ENCODE data around the gene CCDC85C. TPM values are rescaled to one million over a fixed set of nuclear protein-coding genes. Genes with fewer than 3 reads are reported as not detected.

CCDC85C gene
- total and polyA plus RNA-seq, 9 donors = 2.1 to 28.4 (median 13.1) TPM

DNA sequence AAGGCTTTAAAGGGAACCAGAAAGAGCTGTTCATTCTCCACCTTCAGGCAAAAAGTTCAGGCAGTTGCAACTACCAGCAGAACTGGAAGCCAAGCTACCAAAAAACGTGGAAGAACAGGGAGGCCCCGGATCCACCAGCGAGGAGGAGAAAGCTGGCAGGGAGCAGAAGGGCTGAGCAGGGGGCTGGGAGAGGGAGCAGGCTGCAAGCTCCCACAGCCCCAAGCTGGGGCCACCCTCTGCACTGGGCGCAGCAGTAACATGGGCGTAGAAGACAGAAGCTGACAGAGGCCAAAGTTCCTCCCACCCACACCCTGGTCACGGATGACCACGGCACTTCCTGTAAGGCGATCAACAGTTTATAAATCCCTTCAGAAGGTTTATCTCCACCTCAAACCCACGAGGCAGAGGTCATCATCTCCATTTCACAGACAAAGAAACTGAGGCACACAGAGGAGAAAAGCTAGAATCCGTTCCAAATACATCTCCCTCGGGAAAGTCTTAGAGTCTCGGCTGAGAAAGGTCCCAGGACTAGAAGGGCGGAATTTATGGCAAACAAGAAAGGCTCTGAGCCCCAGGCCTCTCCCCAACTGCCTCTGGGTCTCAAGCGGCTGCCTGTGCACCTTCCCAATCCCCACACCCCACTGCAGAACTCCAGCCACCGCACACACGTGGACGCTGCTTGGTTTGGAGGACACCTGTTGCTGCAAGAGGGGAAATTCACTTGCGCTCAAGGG, 1.8 kb downstream of the CCDC85C start:
- TF ChIP-seq, protein P1, sequence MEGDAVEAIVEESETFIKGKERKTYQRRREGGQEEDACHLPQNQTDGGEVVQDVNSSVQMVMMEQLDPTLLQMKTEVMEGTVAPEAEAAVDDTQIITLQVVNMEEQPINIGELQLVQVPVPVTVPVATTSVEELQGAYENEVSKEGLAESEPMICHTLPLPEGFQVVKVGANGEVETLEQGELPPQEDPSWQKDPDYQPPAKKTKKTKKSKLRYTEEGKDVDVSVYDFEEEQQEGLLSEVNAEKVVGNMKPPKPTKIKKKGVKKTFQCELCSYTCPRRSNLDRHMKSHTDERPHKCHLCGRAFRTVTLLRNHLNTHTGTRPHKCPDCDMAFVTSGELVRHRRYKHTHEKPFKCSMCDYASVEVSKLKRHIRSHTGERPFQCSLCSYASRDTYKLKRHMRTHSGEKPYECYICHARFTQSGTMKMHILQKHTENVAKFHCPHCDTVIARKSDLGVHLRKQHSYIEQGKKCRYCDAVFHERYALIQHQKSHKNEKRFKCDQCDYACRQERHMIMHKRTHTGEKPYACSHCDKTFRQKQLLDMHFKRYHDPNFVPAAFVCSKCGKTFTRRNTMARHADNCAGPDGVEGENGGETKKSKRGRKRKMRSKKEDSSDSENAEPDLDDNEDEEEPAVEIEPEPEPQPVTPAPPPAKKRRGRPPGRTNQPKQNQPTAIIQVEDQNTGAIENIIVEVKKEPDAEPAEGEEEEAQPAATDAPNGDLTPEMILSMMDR (IDR thresholded peaks at IDR 0.05) = no peak
- no peak for TF ChIP-seq POLR2A (IDR thresholded peaks at IDR 0.05)
- peak overlapping the region; percentile 61 for H3K4me3 ChIP-seq
- peaks cover 31% of the 10 kb centered on the region for H3K4me1 ChIP-seq (ENCODE audit: insufficient read depth)

DNA sequence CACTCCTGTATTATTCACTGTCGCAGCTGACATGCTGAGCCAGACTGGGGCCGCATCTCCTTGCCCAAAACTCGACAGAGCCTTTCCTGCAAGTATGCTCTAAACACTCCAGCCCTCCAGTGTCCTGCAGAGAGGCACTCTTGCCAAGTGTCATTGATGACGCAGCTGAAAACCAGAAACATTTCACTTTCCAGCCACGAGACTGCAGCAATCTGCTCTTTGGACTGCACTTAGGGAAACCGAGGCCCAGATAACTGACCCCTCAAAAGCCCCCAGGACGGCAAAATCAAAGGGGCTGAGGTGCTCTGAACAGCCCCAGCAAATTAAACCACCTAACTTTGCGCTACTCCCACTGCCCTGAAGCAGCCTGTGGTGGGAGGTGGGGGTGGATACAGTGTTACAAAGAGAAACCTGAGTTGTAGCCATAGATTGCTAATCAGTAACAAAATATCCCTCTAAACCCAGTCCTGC, 2.6 kb downstream of the CCDC85C start:
- Histone ChIP-seq H3K4me3 (peak overlapping the region; percentile 61), H3K36me3 (no peaks in the 10 kb centered on the region), H3K9me3 (no peaks in the 10 kb centered on the region), H3K27ac (no peak overlapping the region), H3K27me3 (no peaks in the 10 kb centered on the region), H3K4me1 (ENCODE audit: insufficient read depth) (peaks cover 31% of the 10 kb centered on the region)
- TF ChIP-seq, protein P1 (IDR thresholded peaks at IDR 0.05) = no peak
- TF ChIP-seq EP300 (IDR thresholded peaks at IDR 0.05) (no peak), POLR2A (IDR thresholded peaks at IDR 0.05) (no peak)
- intact Hi-C loops (cut with DNase I) = loop anchor here in 1 of 4 donors (5.0 kb wide), 1 partner anchor 34 kb away; no protein-coding TSS in a partner anchor
- no peak for DNase-seq
- 41 to 62% (median 50%) methylated on average over 8 of the region's 8 CpGs for WGBS, 3 donors

More for the DNA sequence above, 1.8 kb downstream of the CCDC85C start:
- WGBS, 3 donors = 28 to 31% (median 28%) methylated on average over 18 of the region's 18 CpGs
- Histone ChIP-seq H3K27ac (no peak overlapping the region), H3K36me3 (no peaks in the 10 kb centered on the region), H3K27me3 (no peaks in the 10 kb centered on the region), H3K9me3 (no peaks in the 10 kb centered on the region)
- DNase-seq = no peak
- intact Hi-C loops (cut with DNase I) = loop anchor here in 1 of 4 donors (5.0 kb wide), 1 partner anchor 35 kb away; no protein-coding TSS in a partner anchor

DNA sequence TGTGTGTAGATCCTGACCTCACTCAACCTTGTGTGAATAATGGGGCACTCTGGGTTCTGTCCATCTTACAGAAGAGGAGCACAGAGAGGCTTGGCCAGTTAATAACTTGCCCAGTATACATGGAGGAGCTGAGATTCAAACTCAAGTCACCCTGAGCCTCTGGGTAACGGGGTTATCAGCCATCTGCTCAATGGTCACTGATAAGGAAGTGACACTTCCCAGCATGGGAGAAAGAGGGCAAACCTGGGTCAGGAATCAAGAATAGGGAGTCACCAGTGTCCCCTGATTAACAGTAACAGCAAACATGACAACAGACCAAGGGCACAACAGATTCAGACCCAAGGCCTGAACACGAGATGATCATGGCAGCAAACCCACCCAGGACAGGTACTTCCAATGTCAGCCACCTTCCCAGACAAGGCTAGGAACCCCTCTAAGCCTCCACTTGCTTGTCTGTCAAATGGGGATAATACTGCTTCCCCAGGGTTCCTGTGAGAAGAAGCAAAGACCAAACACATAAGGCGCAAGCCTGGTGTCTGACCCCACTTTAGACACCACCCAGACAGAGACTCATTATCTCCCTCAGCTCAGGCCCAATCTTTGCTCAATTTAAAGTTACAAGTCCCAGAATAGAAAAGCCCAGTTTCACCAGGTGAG, 3.6 kb downstream of the CCDC85C start:
- no peak for TF ChIP-seq EP300 (IDR thresholded peaks at IDR 0.05)
- WGBS, 3 donors = 91 to 93% (median 93%) methylated on average over 3 of the region's 3 CpGs
- no peak for DNase-seq
- H3K9me3 ChIP-seq = no peaks in the 10 kb centered on the region
- no peaks in the 10 kb centered on the region for H3K27me3 ChIP-seq
- intact Hi-C loops (cut with DNase I) = loop anchor here in 1 of 4 donors (5.0 kb wide), 1 partner anchor 33 kb away; no protein-coding TSS in a partner anchor
- H3K4me3 ChIP-seq = no peak overlapping the region
- peaks cover 27% of the 10 kb centered on the region for H3K4me1 ChIP-seq (ENCODE audit: insufficient read depth)
- H3K27ac ChIP-seq = no peak overlapping the region
- H3K36me3 ChIP-seq = no peaks in the 10 kb centered on the region

DNA sequence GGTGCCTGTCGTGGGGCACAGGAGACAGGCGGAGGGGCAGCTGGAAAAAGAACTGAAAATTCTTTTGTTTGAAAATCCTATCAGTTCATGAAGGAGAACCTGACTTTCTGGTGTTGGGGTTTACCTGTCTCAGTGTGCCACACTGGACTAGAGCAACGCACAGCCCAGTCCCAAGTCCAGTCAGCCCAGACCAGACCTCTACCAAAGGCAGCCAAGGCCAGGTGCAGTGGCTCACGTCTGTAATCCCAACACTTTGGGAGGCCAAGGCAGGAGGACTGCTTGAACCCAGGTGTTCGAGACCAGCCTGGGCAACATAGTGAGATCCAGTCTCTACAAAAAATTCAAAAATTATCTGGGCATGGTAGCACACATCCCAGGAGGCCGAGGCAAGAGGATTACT, 4.6 kb downstream of the CCDC85C start:
- no peak overlapping the region for H3K4me3 ChIP-seq
- 80 to 91% (median 86%) methylated on average over 6 of the region's 6 CpGs for WGBS, 3 donors
- no peaks in the 10 kb centered on the region for H3K9me3 ChIP-seq
- peaks cover 27% of the 10 kb centered on the region for H3K4me1 ChIP-seq (ENCODE audit: insufficient read depth)
- no peak for DNase-seq
- H3K36me3 ChIP-seq = no peaks in the 10 kb centered on the region
- TF ChIP-seq POLR2A (IDR thresholded peaks at IDR 0.05) (no peak), EP300 (IDR thresholded peaks at IDR 0.05) (no peak)
- TF ChIP-seq, protein P1 (IDR thresholded peaks at IDR 0.05) = no peak
- H3K27me3 ChIP-seq = no peaks in the 10 kb centered on the region
- intact Hi-C loops (cut with DNase I) = no loop called here
- no peak overlapping the region for H3K27ac ChIP-seq

Data from ovary (tissue), 9 donors.